ENCODE data around the gene BFAR.
"Not testable (repeated sequence)": the region's sequence is repeated elsewhere in the genome, so short reads cannot be mapped to it uniquely, and the experiment has no call there.

BFAR gene

GRCh38 chr16:14632693-14633569 is at the start of gene BFAR:
Gene BFAR, plus strand, starts transcription at chr16:14632951. Its CDS starts 11,396 bp downstream, at chr16:14644347.
- DNase-seq, result peak; percentile 93

GRCh38 chr16:14585287-14585686 is 47.5 kb upstream of the BFAR start:
- no peak for DNase-seq

- no peak for DNase-seq
These were observed 46.0 kb upstream of the BFAR start for GRCh38 chr16:14586637-14587305.

DNA sequence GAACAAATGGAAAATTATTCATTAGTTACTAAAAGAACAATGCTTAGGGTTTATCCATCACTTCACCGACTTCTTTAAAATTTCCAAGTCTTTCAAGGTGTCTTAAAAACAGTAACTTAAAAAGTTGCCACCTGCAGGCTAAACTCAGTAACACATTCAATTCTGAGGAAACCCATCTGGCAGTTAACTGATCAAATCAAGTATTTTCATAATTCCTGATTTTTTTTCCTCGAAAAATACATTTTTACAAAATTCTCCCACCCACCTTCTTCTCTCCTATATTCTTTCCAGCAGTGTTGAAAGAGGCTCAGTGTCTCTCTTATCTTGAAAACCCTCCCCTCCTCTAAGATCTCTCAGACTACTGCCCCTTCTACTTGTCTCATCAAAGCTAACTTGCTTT is 32.6 kb upstream of the BFAR start:
- DNase-seq, result no peak

DNA sequence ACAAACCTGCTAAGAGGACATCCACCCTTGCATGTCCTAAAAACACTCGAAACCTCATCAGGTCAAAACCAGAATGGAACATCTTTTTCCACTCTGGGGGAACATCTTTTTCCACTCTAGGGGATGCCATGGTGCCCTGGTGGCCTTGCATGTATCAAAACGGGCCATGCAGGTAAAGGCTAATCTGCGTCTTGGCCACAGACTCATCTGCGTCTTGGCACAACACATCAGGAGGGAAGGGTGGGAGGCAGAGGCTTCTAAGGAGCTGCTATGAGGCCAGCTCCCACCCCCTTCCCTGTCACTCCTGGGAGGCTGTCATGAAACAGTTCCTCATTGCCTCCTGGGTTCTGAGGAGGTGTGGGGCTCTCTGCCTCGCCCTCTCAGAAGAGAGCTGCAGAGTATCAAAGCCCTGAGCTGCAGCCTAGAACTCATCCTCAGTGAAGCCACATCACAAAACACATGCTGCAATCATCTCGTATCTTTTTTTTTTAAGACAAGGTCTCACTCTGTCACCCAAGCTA is 30.2 kb upstream of the BFAR start:
- no peak for DNase-seq

- no peak for DNase-seq
These were observed 26.6 kb upstream of the BFAR start for GRCh38 chr16:14606102-14606501.

GRCh38 chr16:14608111-14608566 is 24.6 kb upstream of the BFAR start:
- no peak for DNase-seq

- DNase-seq, result no peak
These were observed 24.1 kb upstream of the BFAR start for GRCh38 chr16:14608604-14609003.

DNA sequence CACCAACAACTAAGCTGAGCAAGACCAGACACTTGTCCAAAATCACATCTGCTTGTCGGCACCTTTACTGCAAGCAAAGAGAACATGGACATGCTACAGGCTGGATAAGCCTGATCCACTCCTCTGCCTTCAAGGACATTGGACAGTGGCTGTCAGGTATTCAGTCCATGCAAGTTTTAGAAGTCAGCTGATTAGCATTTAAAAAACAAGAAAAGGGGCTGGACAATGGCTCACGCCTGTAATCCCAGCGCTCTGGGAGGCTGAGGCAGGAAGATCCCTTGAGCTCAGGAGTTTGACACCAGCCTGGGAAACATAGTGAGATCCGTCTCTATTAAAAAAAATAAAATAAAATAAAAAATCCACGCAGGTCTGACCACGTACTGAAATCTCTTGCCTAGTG is 23.0 kb upstream of the BFAR start:
- DNase-seq, result no peak

DNA sequence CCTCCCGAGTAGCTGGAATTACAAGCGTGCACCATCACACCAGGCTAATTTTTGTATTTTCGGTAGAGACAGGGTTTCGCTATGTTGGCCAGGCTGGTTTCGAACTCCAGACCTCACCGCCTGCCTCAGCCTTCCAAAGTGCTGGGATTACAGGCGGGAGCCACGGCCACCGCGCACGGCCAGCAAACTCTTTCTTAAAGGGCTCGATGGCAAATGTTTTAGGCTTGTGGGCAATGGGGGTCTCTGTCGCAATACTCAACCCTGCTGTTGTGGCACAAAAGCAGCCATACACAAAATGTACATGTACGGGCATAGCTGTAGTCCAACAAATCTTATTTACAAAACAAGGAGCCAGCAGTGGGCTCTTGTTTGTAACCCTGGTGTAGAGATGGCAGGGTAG is 21.1 kb upstream of the BFAR start:
- no peak for DNase-seq

- no peak for DNase-seq
These were observed 18.8 kb upstream of the BFAR start for GRCh38 chr16:14613991-14614390.

GRCh38 chr16:14616280-14616679 is 16.5 kb upstream of the BFAR start:
- DNase-seq, result no peak

GRCh38 chr16:14618566-14618965 is 14.2 kb upstream of the BFAR start:
- DNase-seq, result no peak

DNA sequence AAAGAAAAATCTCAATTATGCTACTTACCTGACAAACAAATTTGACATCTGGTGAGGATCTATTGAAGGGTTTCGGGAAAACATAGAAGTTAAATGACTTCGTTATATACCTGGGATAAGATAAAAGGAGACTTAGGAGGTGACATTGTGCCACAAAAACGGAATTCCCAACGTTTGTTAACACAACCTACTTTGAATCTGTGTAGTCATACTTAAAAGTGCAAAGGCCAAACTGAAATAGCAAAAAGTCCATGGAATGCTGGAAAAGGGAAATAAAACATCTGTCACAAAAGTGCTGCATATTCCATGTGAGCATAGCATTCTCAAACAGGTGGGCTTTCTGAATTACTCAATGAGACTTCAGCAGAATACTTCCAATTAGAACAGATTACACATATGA is 5.7 kb upstream of the BFAR start:
- no peak for DNase-seq

DNA sequence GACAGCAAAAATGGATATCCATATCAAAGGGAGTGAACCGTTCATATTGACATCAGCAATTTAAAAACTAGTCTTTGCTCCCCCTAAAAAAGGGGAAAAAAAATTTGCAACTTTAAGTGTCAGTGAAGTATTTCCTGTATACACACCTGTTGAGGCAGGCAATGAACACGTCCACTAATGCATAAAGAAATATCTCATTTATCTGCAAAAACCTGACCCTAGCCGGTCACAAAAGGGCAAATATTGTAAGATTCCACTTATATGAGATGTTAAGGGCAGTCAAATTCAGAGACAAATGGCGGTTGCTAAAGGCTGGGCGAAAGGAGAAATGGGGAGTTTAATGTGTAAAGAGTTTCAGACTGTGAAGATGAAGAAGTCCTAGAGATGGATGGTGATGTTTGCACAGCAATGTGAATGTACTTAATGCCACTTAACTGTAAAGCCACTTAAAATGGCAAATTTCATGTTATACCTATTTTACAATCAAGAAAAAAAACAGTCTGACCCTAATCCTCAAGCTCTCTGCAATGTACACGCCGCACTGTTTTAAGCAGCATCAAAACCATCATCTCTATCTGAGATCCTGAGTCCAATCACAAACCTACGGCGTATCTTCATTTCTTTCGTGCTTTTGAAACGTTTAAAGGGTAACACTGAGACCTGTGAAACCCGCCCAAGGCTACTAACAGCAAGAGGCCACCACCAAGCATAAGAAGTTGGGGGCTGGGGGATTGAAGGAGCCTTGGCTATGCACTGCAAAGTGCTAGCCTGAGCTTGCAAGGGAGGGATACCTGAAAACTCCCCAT is 3.7 kb upstream of the BFAR start:
- DNase-seq, result no peak

DNA sequence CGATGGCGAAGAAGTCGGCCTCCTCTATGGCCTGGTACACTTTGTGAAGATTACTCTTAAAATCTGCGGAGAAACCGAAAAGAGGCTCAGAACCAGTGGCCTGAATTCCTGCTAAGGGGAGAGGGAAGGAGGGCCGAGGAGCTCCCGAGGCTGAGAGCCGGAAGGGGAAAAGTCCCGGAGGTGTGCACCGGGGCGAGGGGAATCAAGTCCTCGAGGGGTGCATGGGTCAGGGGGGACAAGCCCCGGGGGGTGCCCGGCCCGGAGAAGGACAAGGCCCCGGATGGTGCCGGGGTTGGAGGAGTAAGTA is 3.2 kb upstream of the BFAR start:
- no peak for DNase-seq

- DNase-seq, result peak; percentile 93
These were observed 2.7 kb upstream of the BFAR start, which contains the start of gene PARN for GRCh38 chr16:14629919-14630619. Gene PARN, minus strand, starts transcription at chr16:14630260. Its CDS starts 135 bp downstream, at chr16:14630125.

DNA sequence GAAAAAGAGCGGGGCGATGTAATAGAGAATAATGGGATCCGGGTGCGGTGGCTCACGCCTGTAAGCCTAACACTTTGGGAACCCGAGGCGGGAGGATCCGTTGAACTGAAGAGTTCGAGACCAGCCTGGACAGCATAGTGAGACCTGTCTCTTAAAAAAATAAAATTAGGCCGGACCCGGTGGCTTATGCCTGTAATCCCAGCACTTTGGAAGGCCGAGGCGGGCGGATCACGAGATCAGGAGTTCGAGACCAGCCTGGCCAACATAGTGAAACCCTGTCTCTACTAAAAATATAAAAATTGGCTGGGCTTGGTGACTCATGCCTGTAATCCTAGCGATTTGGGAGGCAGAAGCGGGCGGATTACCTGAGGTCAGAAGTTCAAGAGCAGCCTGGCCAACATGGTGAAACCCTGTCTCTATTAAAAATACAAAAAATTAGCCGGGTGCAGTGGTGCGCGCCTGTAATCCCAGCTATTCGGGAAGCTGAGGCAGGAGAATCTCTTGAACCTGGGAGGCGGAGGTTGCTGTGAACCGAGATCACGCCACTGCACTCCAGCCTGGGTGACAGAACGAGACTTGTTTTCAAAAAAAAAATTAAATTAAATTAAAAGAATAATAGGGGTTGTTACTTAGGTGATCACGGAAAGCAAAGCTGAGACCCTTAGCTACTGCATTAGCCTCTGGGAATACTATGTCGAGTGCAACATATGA is 2.0 kb upstream of the BFAR start:
- DNase-seq, result not testable (repeated sequence)

DNA sequence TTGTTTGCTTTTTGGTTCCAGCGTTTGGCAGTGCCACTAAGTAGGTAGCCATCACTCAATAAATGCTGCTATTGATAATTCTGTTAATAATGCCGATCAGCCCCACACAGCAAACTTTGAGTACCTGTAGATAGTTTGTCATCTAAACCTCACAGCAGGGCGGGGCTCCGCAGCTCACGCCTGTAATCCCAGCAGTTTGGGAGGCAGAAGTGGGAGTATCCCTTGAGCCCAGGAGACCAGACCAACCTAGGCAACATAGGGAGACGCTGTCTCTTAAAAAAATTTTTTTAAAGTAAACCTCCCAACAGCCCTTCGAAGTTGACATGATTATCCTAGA is 1.6 kb downstream of the BFAR start:
- DNase-seq, result no peak

- DNase-seq, result no peak
These were observed 2.8 kb downstream of the BFAR start for GRCh38 chr16:14635395-14636165.
